OCI-LY3 (cell line): ENCODE data around the gene GPN3.
A peak's percentile ranks its signal among the peaks of the same experiment; 100 is the strongest.
"Not testable (repeated sequence)": the region's sequence is repeated elsewhere in the genome, so short reads cannot be mapped to it uniquely, and the experiment has no call there.

Experiments
- H2AFZ ChIP-seq: fragments of 200-600, 300-600 bp; shearing (Covaris generic); 2 replicates; pipeline ENCODE4 v1.6.0; 2014; ENCODE audit warnings: antibody characterized with exemption, low read depth, low read length
- H3K27ac ChIP-seq: fragments of 200-600, 300-600 bp; sonication (generic); 2 replicates; pipeline ENCODE4 v1.5.1; 2014; ENCODE audit warnings: mild to moderate bottlenecking, low read length, moderate library complexity, mixed read lengths
- H3K27me3 ChIP-seq: fragments of 200-600, 300-600 bp; sonication (generic); 2 replicates; pipeline ENCODE4 v1.6.1; 2014; ENCODE audit warnings: low read depth, low read length, mixed read lengths
- H3K36me3 ChIP-seq: fragments of 200-600, 300-600 bp; sonication (generic); replicated peaks from 2 replicates; pipeline ENCODE3; 2014; ENCODE audit warnings: low read depth, low read length, mixed read lengths
- H3K4me1 ChIP-seq: fragments of 300-600, 200-600 bp; sonication (generic); 2 replicates; pipeline ENCODE4 v1.6.1; 2014; ENCODE audit warnings: low read length, mixed read lengths
- H3K4me2 ChIP-seq: fragments of 200-600, 300-600 bp; sonication (generic); 2 replicates; pipeline ENCODE4 v1.6.1; 2014; ENCODE audit warnings: low read length, mixed read lengths
- H3K4me3 ChIP-seq: fragments of 300-600, 200-600 bp; sonication (generic); 2 replicates; pipeline ENCODE4 v1.5.1; 2014; ENCODE audit warnings: antibody characterized with exemption, mild to moderate bottlenecking, low read length, moderate library complexity
- H3K79me2 ChIP-seq: fragments of 300-600, 200-600 bp; shearing (Covaris generic); 2 replicates; pipeline ENCODE4 v1.6.1; 2014; ENCODE audit warnings: mild to moderate bottlenecking, low read length, mixed read lengths
- H3K9ac ChIP-seq: fragments of 300-600, 200-600 bp; shearing (Covaris generic); 2 replicates; pipeline ENCODE4 v1.6.0; 2014; ENCODE audit warnings: mild to moderate bottlenecking, low read length, moderate library complexity
- H3K9me3 ChIP-seq: fragments of 200-600, 300-600 bp; shearing (Covaris generic); 2 replicates; pipeline ENCODE4 v1.6.1; 2014; ENCODE audit warnings: low read length, mixed read lengths; ENCODE audit not compliant: insufficient read depth
- H4K20me1 ChIP-seq: fragments of 200-600, 300-600 bp; sonication (generic); 2 replicates; pipeline ENCODE4 v1.6.1; 2016; ENCODE audit warnings: low read length, mixed read lengths; ENCODE audit not compliant: insufficient read depth
- CTCF ChIP-seq: fragments of 200-600, 300-600 bp; sonication (generic); IDR thresholded peaks from 2 replicates; pipeline ENCODE4 v1.5.1; 2014; ENCODE audit warnings: antibody characterized with exemption, low read length, low read depth
- EZH2phosphoT487 ChIP-seq: fragments of 200-600 bp; shearing (Covaris generic); IDR thresholded peaks from 2 replicates; pipeline ENCODE4 v1.6.1; 2018; ENCODE audit warnings: antibody characterized with exemption, mixed run types, low read depth

The GPN3 gene

GRCh38 chr12:110424237-110424636 lies 43.8 kb downstream of the GPN3 start:
- no peak overlapping the region for H3K27ac ChIP-seq
- H3K4me1 ChIP-seq, result peaks cover 6% of the 10 kb centered on the region; the same call in 1 of the 2 replicates
- no peaks in the 10 kb centered on the region for H4K20me1 ChIP-seq
- TF ChIP-seq CTCF, result no peak
- TF ChIP-seq EZH2phosphoT487, result no peak
- no peak overlapping the region for H3K4me3 ChIP-seq
- no peak overlapping the region for H2AFZ ChIP-seq
- H3K9me3 ChIP-seq, result no peaks in the 10 kb centered on the region
- no peaks in the 10 kb centered on the region for H3K36me3 ChIP-seq
- no peaks in the 10 kb centered on the region for H3K79me2 ChIP-seq
- no peak overlapping the region for H3K4me2 ChIP-seq
- H3K27me3 ChIP-seq, result no peaks in the 10 kb centered on the region
- no peak overlapping the region for H3K9ac ChIP-seq

GRCh38 chr12:110421701-110422100 lies 46.4 kb downstream of the GPN3 start:
- H3K79me2 ChIP-seq, result no peaks in the 10 kb centered on the region
- H3K9me3 ChIP-seq, result no peaks in the 10 kb centered on the region
- H3K4me1 ChIP-seq, result peaks cover 18% of the 10 kb centered on the region
- no peaks in the 10 kb centered on the region for H3K27me3 ChIP-seq
- no peak overlapping the region for H3K4me3 ChIP-seq
- H2AFZ ChIP-seq, result no peak overlapping the region
- TF ChIP-seq EZH2phosphoT487 (no peak), CTCF (no peak)
- H3K4me2 ChIP-seq, result no peak overlapping the region
- H4K20me1 ChIP-seq, result no peaks in the 10 kb centered on the region
- no peak overlapping the region for H3K27ac ChIP-seq
- H3K9ac ChIP-seq, result no peak overlapping the region
- no peaks in the 10 kb centered on the region for H3K36me3 ChIP-seq

GRCh38 chr12:110421159-110421661 lies 46.8 kb downstream of the GPN3 start:
- no peaks in the 10 kb centered on the region for H4K20me1 ChIP-seq
- no peak for TF ChIP-seq CTCF
- no peak overlapping the region for H3K4me3 ChIP-seq
- H3K27ac ChIP-seq, result no peak overlapping the region
- no peaks in the 10 kb centered on the region for H3K79me2 ChIP-seq
- H3K27me3 ChIP-seq, result no peaks in the 10 kb centered on the region
- H2AFZ ChIP-seq, result no peak overlapping the region
- H3K9ac ChIP-seq, result no peak overlapping the region
- H3K4me1 ChIP-seq, result peaks cover 18% of the 10 kb centered on the region
- H3K36me3 ChIP-seq, result no peaks in the 10 kb centered on the region
- no peak overlapping the region for H3K4me2 ChIP-seq
- H3K9me3 ChIP-seq, result no peaks in the 10 kb centered on the region

- not testable (repeated sequence) for H3K27me3 ChIP-seq, H3K27ac ChIP-seq, H4K20me1 ChIP-seq, H3K4me3 ChIP-seq, H3K9me3 ChIP-seq, H3K9ac ChIP-seq, H2AFZ ChIP-seq, H3K36me3 ChIP-seq, H3K79me2 ChIP-seq, H3K4me2 ChIP-seq
- H3K4me1 ChIP-seq, result peaks cover 18% of the 10 kb centered on the region
These were observed 47.4 kb downstream of the GPN3 start for GRCh38 chr12:110420644-110421043.

GRCh38 chr12:110417113-110417512 lies 50.9 kb downstream of the GPN3 start:
- H3K27me3 ChIP-seq, result not testable (repeated sequence)
- H2AFZ ChIP-seq, result peak overlapping the region; percentile 74
- peak overlapping the region; percentile 80 for H3K4me2 ChIP-seq

GRCh38 chr12:110410086-110410485 lies 58.0 kb downstream of the GPN3 start:
- not testable (repeated sequence) for H3K9ac ChIP-seq, H3K27me3 ChIP-seq, H3K27ac ChIP-seq, H3K36me3 ChIP-seq, H3K4me3 ChIP-seq, H2AFZ ChIP-seq, H4K20me1 ChIP-seq, H3K4me1 ChIP-seq, H3K4me2 ChIP-seq, H3K9me3 ChIP-seq, H3K79me2 ChIP-seq

More at GRCh38 chr12:110417113-110417512, 50.9 kb downstream of the GPN3 start:
- Histone ChIP-seq H3K9ac (peak overlapping the region; percentile 67), H3K4me1 (peaks cover 12% of the 10 kb centered on the region), H3K4me3 (peak overlapping the region; percentile 74), H3K27ac (0 out of 2 replicates have a peak overlapping the region, but pooled peaks have one; percentile 38)
- H3K9me3 ChIP-seq, H3K36me3 ChIP-seq, H4K20me1 ChIP-seq, H3K79me2 ChIP-seq: not testable (repeated sequence)

GRCh38 chr12:110405126-110405662 lies 62.9 kb downstream of the GPN3 start:
- H4K20me1 ChIP-seq, H3K4me2 ChIP-seq, H3K27ac ChIP-seq, H2AFZ ChIP-seq, H3K9me3 ChIP-seq, H3K9ac ChIP-seq, H3K27me3 ChIP-seq, H3K4me3 ChIP-seq, H3K4me1 ChIP-seq: not testable (repeated sequence)
- H3K36me3 ChIP-seq, result peaks cover 11% of the 10 kb centered on the region
- H3K79me2 ChIP-seq, result peaks cover 35% of the 10 kb centered on the region
